GM18873 (cell line): Measurements from ENCODE around the gene POLR2F.

Experiments
- ATAC-seq: cut with Tn5 transposase; IDR thresholded peaks from one replicate; pipeline ENCODE4 v1.9.1; 2021; ENCODE audit warnings: mild to moderate bottlenecking, moderate library complexity, moderate number of reproducible peaks; ENCODE audit not compliant: unreplicated experiment, low FRiP score

Gene POLR2F

DNA sequence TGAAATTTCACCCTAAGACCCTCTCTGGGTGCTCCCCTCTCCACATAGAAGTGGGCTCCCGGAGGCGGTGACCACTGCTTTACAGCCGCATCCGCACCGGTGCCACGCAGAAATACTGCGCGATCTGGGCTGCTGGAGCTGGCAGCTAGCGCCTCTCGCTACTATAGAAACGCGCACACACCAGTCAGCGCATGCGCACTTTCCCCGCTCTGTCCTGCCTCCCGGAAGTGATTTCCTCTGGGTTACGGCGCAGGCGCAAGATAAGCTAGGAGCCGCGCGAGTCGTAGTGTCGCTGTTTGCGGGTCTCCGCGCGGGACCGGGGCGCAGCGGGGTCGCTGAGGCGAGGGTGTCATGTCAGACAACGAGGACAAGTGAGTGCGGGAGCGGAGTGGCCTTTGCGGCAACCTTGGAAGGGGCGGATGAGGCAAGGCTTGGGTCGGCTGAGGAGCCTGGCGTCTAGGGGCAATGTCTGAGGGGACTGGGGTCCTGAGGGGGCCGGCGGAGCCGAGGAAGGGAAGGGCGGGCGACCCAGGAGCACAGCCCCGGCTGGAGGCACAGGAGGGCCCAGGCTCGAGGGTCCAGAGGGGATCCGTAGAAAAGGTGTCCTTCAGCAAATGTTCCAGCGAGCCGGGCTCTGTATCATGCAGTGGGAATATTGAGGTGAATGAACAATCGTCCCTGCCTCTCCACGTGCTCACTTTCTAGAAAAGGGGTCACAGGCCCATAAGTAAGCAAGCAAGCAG lies at the start of gene POLR2F, which contains the start of gene C22orf23:
Gene POLR2F (plus strand): TSS at position 263 of the 743 bp plus-strand sequence. CDS start 89 bp downstream, at position 352.
Gene C22orf23 (minus strand): TSS at position 165 of the 743 bp plus-strand sequence. CDS start 452 bp downstream, outside the sequence.
- peak; percentile 84 for ATAC-seq

GRCh38 chr22:37904572-37905533 lies 48.6 kb upstream of the POLR2F start:
- no peak for ATAC-seq

DNA sequence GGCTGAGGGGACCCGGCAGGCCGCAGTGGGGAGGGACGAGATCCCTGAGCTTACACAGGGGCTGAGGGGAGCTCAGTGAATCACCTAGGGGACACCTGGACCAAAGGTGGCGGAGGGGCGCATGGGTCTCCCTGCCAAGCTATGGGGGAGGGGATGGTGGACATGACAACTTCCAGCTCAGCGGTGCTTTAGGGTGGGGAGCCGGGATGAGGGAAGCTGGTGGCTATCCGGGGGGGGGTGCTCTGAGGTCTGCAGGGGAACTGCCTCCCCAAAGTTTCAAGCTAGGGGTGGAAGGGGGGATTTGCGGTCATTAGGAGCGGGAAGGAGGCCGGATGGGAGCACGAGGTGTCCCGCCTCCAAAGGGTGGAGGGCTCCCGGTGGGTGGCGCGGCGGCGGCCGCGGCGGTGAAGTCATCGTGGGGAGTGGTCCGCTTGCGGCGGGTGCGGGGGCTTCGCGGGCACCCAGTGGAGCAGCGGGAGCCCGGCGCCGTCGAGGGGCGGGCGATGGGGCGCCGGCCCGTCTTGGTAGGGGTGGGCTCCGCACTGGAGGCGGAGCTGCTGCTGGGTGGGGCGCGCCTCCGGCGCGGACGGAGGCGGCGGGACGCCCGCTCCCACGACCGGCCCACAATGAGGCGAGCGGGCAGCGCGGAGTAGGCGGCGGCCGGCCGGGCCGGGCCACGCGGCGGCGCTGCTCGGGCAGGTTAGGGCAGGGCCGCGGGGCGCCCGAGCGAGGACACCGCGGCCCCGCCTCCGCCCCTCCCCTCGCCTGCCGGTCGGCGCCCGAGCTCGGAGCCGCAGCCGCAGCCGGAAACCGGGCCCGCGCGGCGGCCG lies 47.8 kb upstream of the POLR2F start, which contains the start of gene MICALL1:
Gene MICALL1 (plus strand): TSS at position 764 of the 830 bp plus-strand sequence. CDS start 126 bp downstream, outside the sequence.
- ATAC-seq: no peak

DNA sequence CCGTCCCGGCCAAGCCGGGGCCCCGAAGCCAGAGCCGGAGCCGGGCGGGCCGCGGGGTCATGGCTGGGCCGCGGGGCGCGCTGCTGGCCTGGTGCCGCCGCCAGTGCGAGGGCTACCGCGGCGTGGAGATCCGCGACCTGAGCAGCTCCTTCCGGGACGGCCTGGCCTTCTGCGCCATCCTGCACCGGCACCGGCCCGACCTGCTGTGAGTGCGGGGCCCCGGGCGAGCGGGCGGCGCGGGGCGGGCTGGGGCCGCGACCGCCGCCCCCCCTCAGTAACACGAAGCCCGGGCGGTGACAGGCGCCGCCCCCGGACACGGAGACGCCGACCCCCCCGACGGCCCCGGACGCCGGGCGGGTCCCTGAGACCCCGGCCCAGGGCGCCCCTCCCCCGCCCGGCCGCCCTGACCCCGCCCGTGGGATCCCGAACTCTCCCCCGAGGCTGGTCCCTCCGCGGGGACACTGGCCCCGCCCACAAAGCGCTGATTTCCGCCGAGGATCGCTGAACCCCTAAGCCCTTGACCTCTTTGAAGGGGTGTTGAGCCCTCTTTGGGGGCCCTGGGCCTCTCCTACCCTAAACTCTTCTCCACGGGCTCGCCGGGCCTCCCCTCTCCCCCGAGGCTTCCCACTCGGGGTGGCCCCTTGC lies 47.0 kb upstream of the POLR2F start:
- no peak for ATAC-seq

DNA sequence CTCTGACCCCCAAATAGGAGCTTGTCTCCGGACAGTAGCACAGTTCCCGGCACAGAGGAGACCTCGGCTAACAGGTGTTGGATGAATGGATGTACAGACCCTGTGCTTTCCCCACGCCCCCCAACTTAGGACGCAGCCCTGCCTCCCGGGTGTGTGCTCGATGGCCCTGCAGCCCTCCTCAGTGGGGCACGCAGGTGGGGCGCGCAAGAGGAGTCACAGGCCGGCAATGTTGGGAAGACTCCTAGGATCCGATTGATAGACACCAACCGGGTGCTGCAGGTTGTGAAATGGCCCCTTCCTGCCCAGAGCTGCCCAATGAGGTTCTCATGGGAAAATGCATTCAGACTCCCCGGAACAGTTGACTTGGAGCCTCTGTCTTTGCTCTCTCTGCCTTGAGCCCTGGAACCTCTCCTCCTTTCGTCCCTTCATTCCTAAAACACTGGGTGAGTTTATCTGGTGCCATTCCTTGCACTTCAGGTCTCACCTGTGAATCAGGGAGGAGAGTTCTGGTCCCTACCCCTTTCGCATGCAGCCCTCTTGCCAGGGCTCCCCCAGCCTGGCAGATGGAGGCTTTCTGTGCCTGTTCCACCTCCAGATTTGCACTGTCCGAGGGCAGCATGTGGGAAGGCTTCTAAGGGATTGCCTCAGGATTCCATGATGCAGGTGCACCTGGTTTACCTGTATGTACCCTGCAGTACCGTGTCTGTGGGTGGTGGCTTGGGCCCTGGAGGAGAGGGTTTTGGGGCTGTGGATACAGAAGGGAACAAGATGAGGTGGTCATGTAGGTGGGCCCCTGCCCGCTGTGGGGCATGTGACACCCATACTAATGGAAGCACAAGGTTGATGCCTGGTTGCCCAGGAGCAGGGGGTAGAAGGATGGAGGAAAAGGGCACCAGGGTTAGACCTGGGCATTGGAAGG lies 46.2 kb upstream of the POLR2F start:
- ATAC-seq: no peak

GRCh38 chr22:37909766-37910165 lies 43.7 kb upstream of the POLR2F start:
- ATAC-seq: no peak

DNA sequence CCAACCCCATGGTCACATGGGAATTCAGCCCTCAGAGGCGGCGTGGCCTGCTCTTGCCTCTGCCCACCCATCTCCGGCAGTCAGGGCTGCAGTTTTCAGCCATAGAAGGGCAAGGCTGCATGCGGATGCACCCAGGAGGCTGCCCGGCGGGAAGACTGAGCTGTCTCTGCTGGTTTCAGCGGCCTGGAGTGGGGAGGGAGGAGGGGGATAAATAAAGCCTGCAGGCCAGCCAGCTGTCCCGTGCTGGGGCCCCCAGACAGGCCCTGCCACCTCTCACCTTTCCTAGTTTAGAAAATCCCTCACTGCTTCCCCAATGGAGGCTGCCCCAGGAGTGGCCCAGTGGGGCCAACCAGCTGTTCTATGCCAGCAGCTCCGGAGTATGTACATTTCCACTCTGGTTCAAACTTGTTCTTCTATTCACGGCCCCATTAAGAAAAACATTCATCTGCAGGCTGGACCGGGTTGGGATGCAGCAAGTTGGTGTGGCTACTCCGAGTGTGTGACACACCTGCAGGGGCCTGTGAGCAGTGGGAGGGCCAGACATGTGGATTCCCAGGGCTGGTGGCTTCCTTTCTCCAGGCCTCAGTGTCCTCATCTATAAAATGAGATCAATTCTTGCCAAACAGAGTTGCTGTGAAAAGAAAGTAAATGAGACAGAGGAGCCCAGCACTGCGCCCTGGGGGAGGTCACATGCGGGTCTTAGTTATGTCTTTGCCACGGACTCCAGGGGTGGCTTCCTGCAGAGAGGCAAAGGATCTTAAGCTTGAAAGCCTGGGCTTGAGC lies 42.4 kb upstream of the POLR2F start:
- no peak for ATAC-seq

- no peak for ATAC-seq
These were observed 41.8 kb upstream of the POLR2F start for GRCh38 chr22:37911697-37912096.

DNA sequence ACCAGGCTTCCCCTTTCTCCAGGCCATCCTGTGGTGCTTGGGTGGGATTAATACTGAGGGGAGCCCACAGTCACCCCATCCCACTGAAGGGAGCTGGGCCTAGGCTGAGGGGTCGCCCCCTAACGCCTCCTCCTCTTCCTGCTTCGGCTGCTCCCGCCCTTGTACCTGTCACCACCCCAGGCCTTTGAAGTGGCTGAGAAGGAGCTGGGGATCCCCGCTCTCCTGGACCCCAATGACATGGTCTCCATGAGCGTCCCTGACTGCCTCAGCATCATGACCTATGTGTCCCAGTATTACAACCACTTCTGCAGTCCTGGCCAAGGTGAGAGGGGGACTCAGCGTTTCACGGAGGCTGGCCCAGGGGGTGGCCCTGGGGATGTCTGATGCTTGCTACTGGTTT lies 41.3 kb upstream of the POLR2F start:
- ATAC-seq: no peak

- ATAC-seq: no peak
These were observed 40.2 kb upstream of the POLR2F start for GRCh38 chr22:37913233-37913721.

DNA sequence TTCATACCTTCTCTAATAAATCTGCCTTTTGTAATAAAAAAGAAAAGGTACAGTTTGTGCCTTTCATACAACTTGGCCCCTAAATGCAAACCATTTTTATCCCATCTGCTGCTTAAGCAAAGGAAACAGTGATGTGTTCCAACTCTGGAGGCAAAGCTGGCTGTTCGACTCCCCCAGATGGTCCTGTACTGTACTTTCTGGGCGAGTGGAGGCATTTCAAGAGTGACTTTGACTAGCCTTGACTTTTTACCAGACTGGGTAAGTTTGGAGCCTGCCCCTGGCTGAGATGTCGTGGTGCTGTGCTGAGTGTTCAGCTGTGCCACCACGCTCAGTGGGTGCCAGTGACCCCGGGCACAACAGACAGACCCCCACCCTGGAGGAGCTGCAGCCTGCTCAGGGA lies 37.2 kb upstream of the POLR2F start:
- ATAC-seq: no peak

- ATAC-seq: no peak
These were observed 35.5 kb upstream of the POLR2F start for GRCh38 chr22:37917874-37918548.

DNA sequence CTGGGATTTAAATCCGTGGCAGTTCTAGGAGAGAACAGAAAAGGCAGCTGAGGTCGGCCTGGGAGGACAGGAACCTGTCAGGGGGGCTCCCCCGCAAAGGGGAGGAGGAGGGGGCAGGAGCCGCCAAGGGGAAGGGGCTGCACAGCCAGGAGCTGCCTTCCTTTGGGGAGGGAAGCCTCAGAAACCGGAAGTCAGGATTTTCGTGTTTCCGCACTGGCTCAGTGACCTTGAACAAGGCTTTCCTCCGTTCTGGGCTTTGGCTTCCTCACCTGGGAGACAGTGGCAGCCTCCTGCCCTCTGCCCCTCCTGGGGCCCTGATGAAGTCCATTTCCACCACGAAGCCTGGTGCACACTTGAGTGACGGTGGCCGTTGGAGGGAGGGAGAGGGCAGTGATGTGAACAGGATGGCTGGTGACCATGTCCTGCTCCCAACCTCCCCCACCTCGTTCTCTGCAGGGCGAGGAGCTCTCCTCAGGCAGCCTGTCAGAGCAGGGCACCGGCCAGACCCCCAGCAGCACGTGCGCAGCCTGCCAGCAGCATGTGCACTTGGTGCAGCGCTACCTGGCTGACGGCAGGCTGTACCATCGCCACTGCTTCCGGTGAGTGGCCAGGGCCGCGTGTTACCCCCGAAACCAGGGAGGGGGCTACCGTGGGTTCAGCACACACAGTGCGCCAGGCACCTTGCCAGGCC lies 34.8 kb upstream of the POLR2F start:
- no peak for ATAC-seq

- ATAC-seq: no peak
These were observed 33.4 kb upstream of the POLR2F start for GRCh38 chr22:37920126-37920525.

DNA sequence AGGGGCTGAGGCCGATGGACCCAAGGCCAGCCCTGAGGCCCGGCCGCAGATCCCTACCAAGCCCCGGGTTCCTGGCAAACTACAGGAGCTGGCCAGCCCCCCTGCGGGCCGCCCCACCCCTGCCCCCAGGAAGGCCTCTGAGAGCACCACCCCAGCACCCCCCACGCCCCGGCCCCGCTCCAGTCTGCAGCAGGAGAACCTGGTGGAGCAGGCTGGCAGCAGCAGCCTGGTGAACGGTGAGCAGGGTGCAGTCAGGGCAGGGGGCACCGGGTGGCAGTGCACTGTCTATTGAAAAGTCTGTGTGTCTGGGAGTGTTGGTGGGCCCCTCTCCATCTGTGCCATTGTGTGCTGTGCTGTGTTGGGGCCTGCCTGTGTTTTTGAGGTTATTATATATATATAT lies 31.3 kb upstream of the POLR2F start:
- no peak for ATAC-seq

GRCh38 chr22:37923927-37924326 lies 29.6 kb upstream of the POLR2F start:
- no peak for ATAC-seq
